Naive thymus-derived CD4-positive, alpha-beta T cell (primary cell): Measurements from ENCODE around the gene TRERF1. TPM values are rescaled to one million over a fixed set of nuclear protein-coding genes. Genes with fewer than 3 reads are reported as not detected.
"Not testable (repeated sequence)": the region's sequence is repeated elsewhere in the genome, so short reads cannot be mapped to it uniquely, and the experiment has no call there.

Source experiments
- ATAC-seq: fragments of 150-1000 bp; cut with Tn5 transposase; 2 replicates; pipeline ENCODE4 v1.10.0; 2021; ENCODE audit warnings: mild to moderate bottlenecking, moderate library complexity
- CTCF ChIA-PET: fragments of 350-600 bp; sonication (Branson Sonifier 250); formaldehyde crosslinking; loops from one replicate; lab custom pipeline; 2021; ENCODE audit warnings: antibody characterized with exemption; lab: Charles Lee
- POLR2A ChIA-PET: fragments of 350-600 bp; sonication (Branson Sonifier 250); formaldehyde crosslinking; loops from one replicate; lab custom pipeline; 2021; ENCODE audit warnings: antibody characterized with exemption, inconsistent platforms; lab: Charles Lee
- DNase-seq, 9 donors: peaks; one replicate each; pipeline versions ENCODE4 v3.0.0 to v3.0.0-alpha.2; 2020 to 2022; ENCODE audit warnings: mixed read lengths in 1 of 9
- H3K27ac ChIP-seq: one replicate; pipeline ENCODE4 v1.7.0; 2013; ENCODE audit warnings: mild to moderate bottlenecking, low read depth, low read length, moderate library complexity
- H3K27me3 ChIP-seq, 2 donors: one replicate each; pipeline ENCODE4 v1.7.0; 2013; ENCODE audit warnings: low read length in 2 of 2, mild to moderate bottlenecking in 2 of 2, moderate library complexity in 2 of 2; ENCODE audit not compliant: control insufficient read depth in 2 of 2, insufficient read depth in 2 of 2
- H3K36me3 ChIP-seq, 3 experiments: 1 replicate in 2 of 3; 2 replicates in 1 of 3; pipeline ENCODE4 v1.7.0; 2013; ENCODE audit warnings: low read length in 3 of 3, mild to moderate bottlenecking in 3 of 3, moderate library complexity in 1 of 3; ENCODE audit not compliant: insufficient read depth in 3 of 3, control insufficient read depth in 2 of 3
- H3K4me1 ChIP-seq, 2 donors: one replicate each; pipeline ENCODE4 v1.7.0; 2013; ENCODE audit warnings: low read length in 2 of 2, mild to moderate bottlenecking in 2 of 2, moderate library complexity in 1 of 2; ENCODE audit not compliant: control insufficient read depth in 2 of 2, insufficient read depth in 2 of 2
- H3K4me3 ChIP-seq: 2 replicates; pipeline ENCODE4 v1.7.0; 2013; ENCODE audit warnings: mild to moderate bottlenecking, low read length
- H3K9me3 ChIP-seq, 3 experiments: 1 replicate in 2 of 3; 2 replicates in 1 of 3; pipeline ENCODE4 v1.7.0; 2013; ENCODE audit warnings: low read length in 3 of 3; ENCODE audit not compliant: control insufficient read depth in 2 of 3
- H3K27ac Mint-ChIP-seq, 9 donors: one replicate each; pipeline ENCODE4 v1.8.0; 2020 to 2022; ENCODE audit warnings: mixed read lengths in 9 of 9, mild to moderate bottlenecking in 8 of 9, moderate library complexity in 5 of 9, inconsistent platforms in 2 of 9
- H3K27me3 Mint-ChIP-seq, 5 donors: one replicate each; pipeline ENCODE4 v1.8.0; 2021 to 2022; ENCODE audit warnings: mixed read lengths in 5 of 5, mild to moderate bottlenecking in 1 of 5
- H3K36me3 Mint-ChIP-seq, 5 donors: one replicate each; pipeline ENCODE4 v1.8.0; 2020 to 2022; ENCODE audit warnings: mixed read lengths in 5 of 5, mild to moderate bottlenecking in 3 of 5, inconsistent platforms in 1 of 5
- H3K4me1 Mint-ChIP-seq, 7 donors: one replicate each; pipeline ENCODE4 v1.8.0; 2020 to 2022; ENCODE audit warnings: mixed read lengths in 7 of 7, mild to moderate bottlenecking in 3 of 7, inconsistent platforms in 1 of 7
- H3K4me3 Mint-ChIP-seq, 10 donors: one replicate each; pipeline ENCODE4 v1.8.0; 2020 to 2022; ENCODE audit warnings: mild to moderate bottlenecking in 10 of 10, mixed read lengths in 10 of 10, moderate library complexity in 6 of 10, inconsistent platforms in 2 of 10
- H3K9me3 Mint-ChIP-seq, 11 donors: one replicate each; pipeline ENCODE4 v1.8.0; 2020 to 2022; ENCODE audit warnings: mixed read lengths in 11 of 11, mild to moderate bottlenecking in 4 of 11, inconsistent platforms in 1 of 11, moderate library complexity in 1 of 11
- intact Hi-C, 2 donors: fragments of 100-400 bp; cut with micrococcal nuclease; formaldehyde crosslinking; loops; one replicate each; pipeline ENCODE4 v1.15.1; 2023
- polyA plus RNA-seq, 2 donors: library from polyadenylated mRNA; unstranded; fragments of 300-500 nt; fragmentation: Illumina TruSeq; gene quantifications; one replicate each; pipeline ENCODE4 v1.2.3, GENCODE V29; 2021
- total RNA-seq, 6 experiments: library from RNA in 5 of 6; stranded (reverse) in 5 of 6; gene quantifications; 1 replicate in 5 of 6; 2 replicates in 1 of 6; pipeline ENCODE4 v1.2.3 and lab custom pipeline; 2021 to 2026

The TRERF1 gene
- total and polyA plus RNA-seq, 7 experiments from 2014 or later = 4.8 to 32.4 (median 21.0) TPM

DNA sequence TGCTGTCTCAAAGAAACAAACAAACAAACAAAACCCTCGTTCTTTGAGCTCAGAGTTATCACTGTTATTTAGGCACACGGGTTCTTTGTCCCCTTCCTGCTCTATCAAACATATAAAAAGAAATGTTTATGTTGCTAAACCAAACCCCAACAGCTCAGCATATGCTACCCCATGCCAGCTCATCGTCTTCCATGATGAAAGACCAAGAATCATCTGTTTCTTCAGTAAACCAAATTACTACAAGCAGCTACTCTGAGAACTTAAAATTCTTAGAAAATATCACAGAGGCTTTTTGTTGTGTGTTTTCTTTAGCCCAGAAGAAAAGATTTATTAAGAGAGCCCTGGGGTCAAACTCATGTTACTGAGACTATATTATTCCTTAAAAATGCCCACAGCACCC, 4.7 kb downstream of the TRERF1 start:
- no peak overlapping the region for H3K4me3 ChIP-seq
- no peak overlapping the region for H3K27ac ChIP-seq
- no peaks in the 10 kb centered on the region for H3K27me3 ChIP-seq
- H3K27ac Mint-ChIP-seq = peak overlapping the region in 8 of 9 donors; percentile 42 to 96 (median 86)
- H3K27me3 Mint-ChIP-seq = no peaks in the 10 kb centered on the region
- peaks cover 0 to 9% (median 0%) of the 10 kb centered on the region in 3 experiments for H3K36me3 ChIP-seq
- peaks cover 4 to 44% (median 11%) of the 10 kb centered on the region in 5 donors for H3K36me3 Mint-ChIP-seq
- peaks cover 25 to 39% of the 10 kb centered on the region in 2 donors for H3K4me1 ChIP-seq
- H3K4me3 Mint-ChIP-seq = peak overlapping the region in 1 of 10 donors; percentile 97
- ChIA-PET CTCF (interaction anchor here (1.3 kb wide), 1 partner anchor 31 kb away, joined by 3 read pairs; no protein-coding TSS in a partner anchor), POLR2A (interaction anchor here (0.5 to 9.1 kb wide), 2 partner anchors 57 to 170 kb away, joined by 4 to 211 read pairs; no protein-coding TSS in a partner anchor)
- H3K9me3 Mint-ChIP-seq = no peaks in the 10 kb centered on the region
- H3K9me3 ChIP-seq = no peaks in the 10 kb centered on the region
- peaks cover 55 to 86% (median 78%) of the 10 kb centered on the region in 7 donors for H3K4me1 Mint-ChIP-seq
- DNase-seq (no peak), ATAC-seq (no peak)
- intact Hi-C loops = no loop called here

DNA sequence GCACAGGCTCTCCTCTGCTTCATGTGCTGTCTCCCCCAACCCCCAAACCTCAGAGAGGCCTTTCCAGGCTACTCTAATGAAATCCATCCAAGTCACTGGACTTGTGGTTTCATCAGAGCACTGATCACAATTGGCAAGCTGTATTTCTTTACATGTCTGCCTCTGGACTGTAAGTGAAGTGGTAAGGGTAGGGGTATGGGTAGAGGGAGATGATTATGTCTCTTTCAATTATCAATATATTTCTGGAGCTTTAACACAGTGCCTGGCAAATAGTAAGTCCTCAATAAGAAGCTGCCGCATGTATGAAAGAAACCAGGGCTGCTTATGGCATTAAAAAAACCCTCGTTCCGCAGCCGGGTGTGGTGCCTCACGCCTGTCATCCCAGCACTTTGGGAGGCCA, 5.4 kb downstream of the TRERF1 start:
- Mint-ChIP-seq H3K27ac (peak overlapping the region in 7 of 9 donors; percentile 44 to 93 (median 80)), H3K27me3 (no peaks in the 10 kb centered on the region), H3K9me3 (no peaks in the 10 kb centered on the region), H3K4me3 (peak overlapping the region in 5 of 10 donors; percentile 12 to 79 (median 55)), H3K36me3 (peaks cover 4 to 44% (median 11%) of the 10 kb centered on the region in 5 donors), H3K4me1 (peaks cover 54 to 92% (median 83%) of the 10 kb centered on the region in 7 donors)
- peaks cover 31 to 41% of the 10 kb centered on the region in 2 donors for H3K4me1 ChIP-seq
- POLR2A ChIA-PET = interaction anchor here (9.1 kb wide), 1 partner anchor 57 kb away, joined by 211 read pairs; no protein-coding TSS in a partner anchor
- H3K36me3 ChIP-seq = peaks cover 0 to 3% (median 0%) of the 10 kb centered on the region in 3 experiments
- no peaks in the 10 kb centered on the region for H3K9me3 ChIP-seq
- no peak overlapping the region for H3K4me3 ChIP-seq
- no peak for ATAC-seq
- H3K27ac ChIP-seq = no peak overlapping the region
- no peaks in the 10 kb centered on the region for H3K27me3 ChIP-seq
- no peak for DNase-seq
- intact Hi-C loops = no loop called here
- CTCF ChIA-PET = interaction anchor here (0.6 to 1.3 kb wide), 2 partner anchors 28 to 31 kb away, joined by 3 read pairs; no protein-coding TSS in a partner anchor

DNA sequence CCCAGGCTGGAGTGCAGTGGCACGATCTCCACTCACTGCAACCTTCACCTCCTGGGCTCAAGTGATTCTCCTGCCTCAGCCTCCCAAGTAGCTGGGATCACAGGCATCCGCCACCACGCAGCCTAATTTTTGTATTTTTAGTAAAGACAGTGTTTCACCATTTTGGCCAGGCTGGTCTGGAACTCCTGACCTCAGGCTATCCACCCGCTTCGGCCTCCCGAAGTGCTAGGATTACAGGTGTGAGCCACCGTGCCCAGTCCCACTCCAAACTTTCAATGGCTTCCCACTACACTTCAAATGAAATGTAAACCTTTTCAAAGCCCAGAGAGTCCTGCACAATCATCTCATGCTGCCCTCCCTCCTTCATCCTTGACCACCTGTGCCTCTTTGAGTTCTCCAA, 5.8 kb downstream of the TRERF1 start:
- peaks cover 34 to 45% of the 10 kb centered on the region in 2 donors for H3K4me1 ChIP-seq
- H3K27me3 Mint-ChIP-seq = not testable (repeated sequence)
- CTCF ChIA-PET = interaction anchor here (0.6 to 1.3 kb wide), 2 partner anchors 28 to 30 kb away, joined by 3 read pairs; no protein-coding TSS in a partner anchor

DNA sequence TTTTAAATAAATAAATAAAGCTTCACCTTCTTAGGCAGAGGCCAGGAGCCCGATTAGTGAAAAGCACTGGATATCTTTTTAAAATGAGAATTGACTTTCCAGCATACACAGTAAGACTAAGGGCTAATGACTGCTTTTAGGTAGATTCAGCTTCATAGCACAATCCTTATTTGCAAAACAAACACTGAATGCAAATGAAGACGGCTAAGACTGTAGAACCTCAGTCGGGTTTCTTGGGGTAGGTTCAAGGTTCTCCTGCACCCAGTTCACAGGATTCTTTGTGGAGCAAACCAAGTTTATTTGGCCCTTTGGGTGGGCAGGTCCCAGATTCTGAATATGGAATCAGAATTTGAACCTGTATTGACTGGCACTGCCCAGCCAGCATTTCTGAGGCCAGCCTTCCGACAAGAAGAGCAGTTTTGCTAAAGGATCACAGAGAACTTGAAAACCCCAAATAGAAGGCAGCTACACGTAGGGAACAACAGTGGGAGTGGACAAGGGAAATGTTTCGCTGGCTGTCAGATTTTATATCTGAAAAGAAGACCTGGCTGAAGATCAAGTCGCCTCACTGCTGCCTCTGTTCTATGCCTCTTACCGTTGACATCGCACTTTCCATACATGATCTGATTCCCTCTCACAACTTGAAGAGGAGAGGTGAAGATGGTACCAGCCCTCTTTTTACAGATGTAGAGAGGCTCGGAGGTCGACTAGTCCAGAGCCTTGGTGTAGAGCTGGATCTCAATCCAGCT, 8.2 kb downstream of the TRERF1 start:
- Mint-ChIP-seq H3K36me3 (peaks cover 7 to 36% (median 17%) of the 10 kb centered on the region in 5 donors), H3K9me3 (no peaks in the 10 kb centered on the region), H3K4me3 (peak overlapping the region in 9 of 10 donors; percentile 29 to 79 (median 54)), H3K27me3 (no peaks in the 10 kb centered on the region), H3K4me1 (peaks cover 41 to 99% (median 85%) of the 10 kb centered on the region in 7 donors), H3K27ac (peak overlapping the region in 8 of 9 donors; percentile 58 to 93 (median 80))
- Histone ChIP-seq H3K27me3 (no peaks in the 10 kb centered on the region), H3K9me3 (no peaks in the 10 kb centered on the region), H3K36me3 (peaks cover 0 to 3% (median 0%) of the 10 kb centered on the region in 3 experiments), H3K4me3 (peak overlapping the region; percentile 23), H3K4me1 (peaks cover 38 to 42% of the 10 kb centered on the region in 2 donors), H3K27ac (peak overlapping the region; percentile 16)
- ChIA-PET CTCF (interaction anchor here (1.7 kb wide), 1 partner anchor 134 kb away, joined by 5 read pairs; no protein-coding TSS in a partner anchor), POLR2A (interaction anchor here (0.5 to 5.6 kb wide), 7 partner anchors 8 to 665 kb away, joined by 3 to 46 read pairs (median 4); partner anchors contain the start of gene TRERF1)
- DNase-seq (no peak), ATAC-seq (no peak)
- intact Hi-C loops = loop anchor here in 1 of 2 donors (1.0 kb wide), 1 partner anchor 8 kb away; the partner anchor contains the start of gene TRERF1

More for the DNA sequence above, 5.8 kb downstream of the TRERF1 start:
- H3K4me3 ChIP-seq, DNase-seq, intact Hi-C loops, ATAC-seq, H3K27me3 ChIP-seq, H3K27ac ChIP-seq, H3K9me3 ChIP-seq, H3K36me3 ChIP-seq, H3K9me3 Mint-ChIP-seq: not testable (repeated sequence)
- H3K36me3 Mint-ChIP-seq = peaks cover 4 to 44% (median 11%) of the 10 kb centered on the region in 5 donors
- peaks cover 58 to 96% (median 88%) of the 10 kb centered on the region in 7 donors for H3K4me1 Mint-ChIP-seq
- H3K27ac Mint-ChIP-seq = peak overlapping the region in 8 of 9 donors; percentile 44 to 93 (median 78)
- H3K4me3 Mint-ChIP-seq = peak overlapping the region in 5 of 10 donors; percentile 32 to 79 (median 55)
- POLR2A ChIA-PET = interaction anchor here (9.1 kb wide), 1 partner anchor 56 kb away, joined by 211 read pairs; no protein-coding TSS in a partner anchor

DNA sequence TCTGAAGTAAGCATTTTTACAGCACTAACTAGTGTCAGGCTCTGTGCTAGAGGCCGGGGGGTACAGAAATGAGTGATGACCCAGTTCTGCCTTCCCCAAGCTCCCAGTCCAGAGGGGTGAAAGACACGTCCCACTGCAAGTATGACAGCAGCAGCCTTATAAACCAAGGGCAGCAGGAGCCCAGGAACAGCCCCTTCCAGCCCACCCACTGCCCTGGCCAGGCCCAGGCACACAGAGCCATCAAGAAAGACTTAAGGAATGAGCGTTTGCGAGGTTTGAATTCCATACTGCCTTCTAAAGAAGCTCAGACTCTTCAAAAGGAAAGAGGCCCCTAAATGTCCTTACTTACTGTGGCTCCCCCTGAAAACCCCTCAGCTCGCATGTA, 10.0 kb downstream of the TRERF1 start:
- no peaks in the 10 kb centered on the region for H3K9me3 Mint-ChIP-seq
- ChIA-PET CTCF (interaction anchor here (0.9 to 1.8 kb wide), 6 partner anchors 10 to 133 kb away, joined by 4 to 8 read pairs (median 4); partner anchors contain the start of gene TRERF1), POLR2A (interaction anchor here (0.6 to 5.6 kb wide), 7 partner anchors 10 to 453 kb away, joined by 3 to 46 read pairs (median 4); partner anchors contain the start of gene TRERF1)
- peaks cover 27 to 87% (median 74%) of the 10 kb centered on the region in 7 donors for H3K4me1 Mint-ChIP-seq
- H3K36me3 Mint-ChIP-seq = peaks cover 3 to 29% (median 20%) of the 10 kb centered on the region in 5 donors
- H3K27me3 Mint-ChIP-seq = no peaks in the 10 kb centered on the region
- H3K4me3 ChIP-seq = no peak overlapping the region
- H3K9me3 ChIP-seq = no peaks in the 10 kb centered on the region
- H3K27me3 ChIP-seq = no peaks in the 10 kb centered on the region
- H3K4me3 Mint-ChIP-seq = peak overlapping the region in 1 of 10 donors; percentile 22
- intact Hi-C loops = no loop called here
- DNase-seq = no peak
- no peak overlapping the region for H3K27ac ChIP-seq
- H3K36me3 ChIP-seq = peaks cover 0 to 3% (median 0%) of the 10 kb centered on the region in 3 experiments
- H3K4me1 ChIP-seq = peaks cover 32 to 35% of the 10 kb centered on the region in 2 donors
- ATAC-seq = no peak
- peak overlapping the region in 5 of 9 donors; percentile 16 to 86 (median 69) for H3K27ac Mint-ChIP-seq
